GM21423 (cell line): ENCODE data around the gene DNASE1L2.

Experiments used
- ATAC-seq: cut with Tn5 transposase; IDR thresholded peaks from one replicate; pipeline ENCODE4 v1.9.1; 2021; ENCODE audit warnings: mild to moderate bottlenecking, moderate library complexity; ENCODE audit not compliant: unreplicated experiment

Gene DNASE1L2

GRCh38 chr16:2236337-2237101, at the start of gene DNASE1L2:
Gene DNASE1L2 (plus strand): TSS chr16:2236444. CDS start chr16:2236817, 373 bp downstream.
- ATAC-seq: no peak

GRCh38 chr16:2186505-2186904, 49.7 kb upstream of the DNASE1L2 start:
- no peak for ATAC-seq

- no peak for ATAC-seq
Observed at GRCh38 chr16:2187212-2187611, 49.0 kb upstream of the DNASE1L2 start.

- ATAC-seq: no peak
Observed at GRCh38 chr16:2188395-2188794, 47.8 kb upstream of the DNASE1L2 start.

- no peak for ATAC-seq
Observed at GRCh38 chr16:2189252-2189893, 46.9 kb upstream of the DNASE1L2 start.

GRCh38 chr16:2190002-2190658, 46.1 kb upstream of the DNASE1L2 start:
- no peak for ATAC-seq

GRCh38 chr16:2190659-2191445, 45.4 kb upstream of the DNASE1L2 start:
- no peak for ATAC-seq

GRCh38 chr16:2191446-2191706, 44.9 kb upstream of the DNASE1L2 start:
- ATAC-seq: no peak

GRCh38 chr16:2194166-2194834, 41.9 kb upstream of the DNASE1L2 start:
- ATAC-seq: no peak

- ATAC-seq: no peak
Observed at GRCh38 chr16:2194852-2195321, 41.4 kb upstream of the DNASE1L2 start.

GRCh38 chr16:2195322-2196161, 40.7 kb upstream of the DNASE1L2 start:
- ATAC-seq: no peak

GRCh38 chr16:2196162-2196980, 39.9 kb upstream of the DNASE1L2 start, which contains the start of gene CASKIN1:
Gene CASKIN1 (minus strand): TSS chr16:2196605. CDS start chr16:2196432, 173 bp downstream.
- ATAC-seq: no peak

GRCh38 chr16:2196981-2197511, 39.2 kb upstream of the DNASE1L2 start:
- no peak for ATAC-seq

GRCh38 chr16:2197765-2198164, 38.5 kb upstream of the DNASE1L2 start:
- no peak for ATAC-seq

GRCh38 chr16:2198283-2198682, 38.0 kb upstream of the DNASE1L2 start:
- no peak for ATAC-seq

GRCh38 chr16:2199095-2199494, 37.1 kb upstream of the DNASE1L2 start:
- no peak for ATAC-seq

- ATAC-seq: no peak
Observed at GRCh38 chr16:2199621-2200139, 36.6 kb upstream of the DNASE1L2 start.

- no peak for ATAC-seq
Observed at GRCh38 chr16:2200313-2200712, 35.9 kb upstream of the DNASE1L2 start.
